ENCODE measurements around the gene CMTM7.
"Not testable (repeated sequence)": the region's sequence is repeated elsewhere in the genome, so short reads cannot be mapped to it uniquely, and the experiment has no call there.

CMTM7 gene

DNA sequence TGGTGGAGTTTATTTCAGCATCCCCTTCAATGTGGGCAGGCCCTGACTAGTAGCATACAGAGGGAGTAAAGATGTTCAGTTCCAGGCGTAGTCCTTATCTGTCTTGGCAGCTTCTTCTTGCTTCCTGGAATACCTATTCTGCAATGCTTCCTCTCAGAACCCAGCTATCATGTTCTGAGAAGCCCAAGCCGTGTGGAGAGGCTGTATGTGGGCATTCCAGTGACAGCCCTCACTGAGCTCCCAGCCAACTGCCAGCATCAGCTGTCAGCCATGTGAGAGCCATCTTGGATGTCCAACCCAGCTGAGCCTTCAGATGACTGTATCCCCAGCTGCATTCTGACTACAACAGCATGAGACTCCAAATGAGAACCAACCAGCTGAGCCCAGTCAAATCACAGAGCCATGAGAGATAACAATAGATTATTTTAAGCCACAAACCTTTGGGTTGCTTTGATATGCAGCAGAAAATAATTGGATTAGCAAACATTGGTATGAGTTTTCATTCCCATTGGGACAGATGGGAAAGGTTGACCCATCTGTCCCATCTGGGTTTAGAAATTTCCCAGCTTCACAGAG is 8.4 kb upstream of the CMTM7 start:
- no peak for DNase-seq

DNA sequence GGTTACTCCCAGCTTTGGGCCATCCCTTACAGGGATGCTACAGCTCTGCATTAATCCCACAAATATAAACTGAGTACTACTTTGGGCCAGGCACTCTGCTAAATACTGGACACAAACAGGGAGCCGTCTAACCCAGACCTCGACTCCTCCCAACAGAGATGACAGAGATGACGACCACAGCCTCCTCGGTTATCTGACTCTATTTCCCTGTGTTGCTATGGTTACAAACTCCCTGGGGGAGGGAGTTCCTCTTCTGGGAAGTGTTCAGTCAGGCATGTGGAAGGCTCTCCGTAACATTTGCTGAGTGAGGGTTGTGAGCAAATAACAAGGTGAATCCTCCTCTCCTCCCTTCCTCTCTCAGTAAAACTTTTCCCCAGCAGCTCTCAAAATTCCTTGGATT is 6.7 kb upstream of the CMTM7 start:
- DNase-seq = peak; percentile 56

DNA sequence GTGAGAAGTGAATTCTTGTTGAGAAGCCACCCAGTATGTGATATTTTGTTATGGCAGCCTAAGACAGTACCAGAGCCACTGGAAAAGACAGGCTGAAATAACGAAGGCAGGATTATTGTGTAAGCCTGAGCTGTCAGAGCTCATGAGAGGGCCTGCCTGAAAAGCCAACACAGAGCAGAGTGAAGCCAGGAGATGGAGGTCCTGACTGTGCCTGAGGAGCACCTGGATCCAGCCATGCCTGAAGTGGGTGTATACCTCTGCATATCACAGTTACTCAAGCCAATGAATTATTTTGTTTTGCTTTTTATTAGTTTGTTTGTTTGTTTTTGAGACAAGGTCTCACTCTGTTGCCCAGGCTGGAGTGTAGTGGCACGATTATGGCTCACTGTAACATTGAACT is 4.1 kb upstream of the CMTM7 start:
- DNase-seq = no peak

DNA sequence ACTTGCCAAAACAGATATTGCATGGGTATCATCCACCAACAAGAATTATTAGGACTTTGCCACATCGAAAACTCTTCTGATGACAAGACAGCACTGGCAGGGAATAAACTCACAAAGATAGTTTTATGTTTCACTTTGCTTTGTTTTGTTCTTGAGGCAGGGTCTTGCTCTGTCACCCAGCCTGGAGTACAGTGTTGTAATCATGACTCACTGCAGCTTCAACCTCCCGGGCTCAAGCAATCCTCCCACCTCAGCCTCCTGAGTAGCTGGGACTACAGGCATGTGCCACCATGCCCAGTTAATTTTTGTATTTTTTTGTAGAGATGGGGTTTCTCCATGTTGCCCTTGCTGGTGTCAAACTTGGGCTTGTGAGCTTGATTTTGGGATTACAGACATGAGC is 2.1 kb upstream of the CMTM7 start:
- DNase-seq = not testable (repeated sequence)

DNA sequence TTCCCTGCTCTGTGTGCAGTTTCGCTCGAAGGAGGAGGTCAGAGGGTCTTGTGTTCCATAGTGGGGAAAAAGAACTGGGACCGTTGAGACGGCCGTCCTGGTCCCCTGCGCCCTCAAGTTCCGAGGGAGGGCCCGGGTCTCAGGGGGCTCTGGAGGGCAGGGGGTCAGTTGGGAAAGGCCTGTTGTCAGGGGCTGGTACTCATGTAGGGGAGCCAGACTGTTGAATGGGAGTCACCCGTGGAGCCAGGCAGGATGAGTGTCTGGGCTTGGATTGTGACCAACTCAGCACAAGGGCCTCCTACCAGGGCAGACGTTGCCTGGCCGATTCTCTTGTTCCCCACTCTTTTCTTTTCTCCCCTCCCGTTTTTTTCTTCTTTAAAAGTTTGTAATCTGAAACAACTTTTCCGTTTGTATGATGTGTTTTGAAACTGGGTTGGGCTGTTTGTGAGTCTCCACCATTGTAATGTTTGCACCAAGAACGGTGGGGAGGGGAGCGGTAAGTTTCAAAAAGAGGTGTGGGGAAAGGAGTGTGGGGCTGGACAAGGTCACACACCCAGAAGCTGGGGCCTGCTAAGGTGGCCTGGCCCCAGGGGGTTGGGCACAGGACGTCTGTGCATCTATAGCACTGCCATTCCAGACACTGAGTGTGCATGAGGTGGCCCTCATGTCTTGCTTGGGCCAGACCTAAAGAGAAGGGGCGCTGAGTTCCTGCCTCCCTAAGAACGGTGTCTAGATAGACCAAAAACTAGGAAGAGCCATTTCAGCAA is 1.1 kb downstream of the CMTM7 start:
- peak; percentile 69 for DNase-seq

DNA sequence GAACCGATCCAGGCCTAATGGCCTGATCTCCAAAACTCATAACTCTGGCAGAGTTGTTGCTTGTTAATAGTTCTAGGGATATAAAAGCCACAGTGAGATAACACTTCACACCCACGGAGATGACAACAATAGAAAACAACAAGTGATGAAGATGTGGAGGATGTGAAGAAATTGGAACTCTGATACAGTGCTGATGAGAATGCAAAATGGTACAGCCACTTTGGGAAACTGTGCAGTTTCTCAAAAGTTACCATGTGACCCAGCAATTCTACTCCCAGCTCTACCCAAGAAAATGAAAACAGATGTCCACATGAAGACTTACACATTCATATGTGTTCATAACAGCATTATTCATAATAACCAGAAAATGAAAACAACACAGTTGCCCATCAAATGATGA is 3.8 kb downstream of the CMTM7 start:
- DNase-seq = no peak

DNA sequence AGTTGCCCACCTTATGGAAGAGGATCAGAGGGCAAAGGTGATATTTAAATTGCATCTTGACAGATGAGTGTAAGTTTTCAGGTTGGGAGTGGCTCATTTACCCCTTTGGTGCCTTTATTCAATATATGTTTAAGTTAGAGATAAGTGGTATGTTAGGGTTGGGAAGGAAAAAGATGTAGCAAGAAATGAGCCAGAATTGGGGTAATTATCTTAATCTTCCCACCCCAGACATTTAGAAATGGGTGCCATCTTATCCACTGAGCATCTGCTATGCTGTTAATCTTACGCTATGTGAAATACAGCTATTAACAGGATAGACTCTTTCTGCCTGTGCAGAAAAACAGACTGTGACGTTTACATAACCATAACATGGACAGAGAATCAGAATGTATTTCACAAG is 6.3 kb downstream of the CMTM7 start:
- DNase-seq = no peak

DNA sequence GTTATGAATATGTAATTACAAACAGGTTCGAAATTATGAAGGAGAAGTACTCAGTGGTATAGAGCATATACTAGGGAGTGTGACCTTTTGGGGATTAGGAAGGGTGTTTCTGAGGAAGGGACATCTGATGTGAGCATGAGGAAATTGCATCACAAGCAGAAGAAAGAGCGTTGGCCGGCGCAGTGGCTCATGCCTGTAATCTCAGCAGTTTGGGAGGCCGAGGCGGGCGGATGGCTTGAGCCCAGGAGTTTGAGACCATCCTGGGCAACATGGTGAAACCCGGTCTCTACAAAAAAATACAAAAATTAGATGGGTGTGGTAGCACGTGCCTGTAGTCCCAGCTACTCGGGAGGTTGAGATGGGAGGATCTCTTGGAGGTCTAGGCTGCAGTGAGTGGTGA is 6.9 kb downstream of the CMTM7 start:
- no peak for DNase-seq

DNA sequence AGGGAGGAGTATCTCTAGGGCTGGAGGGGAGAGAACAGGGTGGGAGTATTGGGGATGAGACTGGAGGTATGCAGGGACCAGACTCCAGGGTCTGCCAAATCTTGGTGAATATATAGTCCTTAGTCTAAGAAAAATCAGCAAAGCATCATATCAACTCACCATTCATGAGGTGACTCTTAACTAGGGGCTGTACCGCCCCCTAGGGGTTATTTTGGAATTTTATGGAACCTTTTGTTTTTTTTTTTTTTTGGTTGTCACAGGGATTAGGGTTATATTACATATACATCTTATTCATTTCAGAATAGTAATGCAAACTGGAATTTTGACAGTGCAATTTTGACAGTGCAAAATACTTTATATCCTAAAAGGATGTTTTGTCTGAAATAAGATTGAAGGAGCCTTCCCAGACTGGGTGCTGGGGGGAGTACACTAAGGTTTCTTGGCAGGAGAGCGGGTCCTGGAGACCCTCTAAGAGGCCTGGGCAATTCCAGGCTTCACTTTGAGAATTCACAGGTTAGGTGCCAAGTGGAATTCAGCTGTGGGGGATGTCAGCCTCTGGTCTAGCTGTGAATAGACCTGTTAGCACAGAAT is 7.5 kb downstream of the CMTM7 start:
- DNase-seq = no peak

DNA sequence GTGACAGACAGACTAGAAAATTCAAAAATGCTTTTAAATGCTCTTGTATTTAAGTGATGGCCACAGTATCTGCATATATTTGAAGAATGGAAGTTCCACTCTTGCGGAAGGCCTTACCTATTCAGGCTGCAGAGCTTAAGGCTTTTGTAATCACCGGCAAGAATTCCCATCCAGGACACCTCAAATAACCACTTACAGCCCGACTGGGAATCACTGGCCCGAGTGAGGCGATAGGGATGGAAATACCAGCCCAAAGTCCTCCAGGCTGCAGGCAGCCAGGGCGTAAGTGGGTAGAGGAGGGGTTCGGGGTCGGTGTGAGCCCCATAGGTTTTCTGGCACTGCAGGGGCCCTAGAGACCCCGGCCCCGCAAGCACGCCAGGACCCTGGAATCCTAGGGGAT is 9.5 kb downstream of the CMTM7 start:
- DNase-seq = no peak

DNA sequence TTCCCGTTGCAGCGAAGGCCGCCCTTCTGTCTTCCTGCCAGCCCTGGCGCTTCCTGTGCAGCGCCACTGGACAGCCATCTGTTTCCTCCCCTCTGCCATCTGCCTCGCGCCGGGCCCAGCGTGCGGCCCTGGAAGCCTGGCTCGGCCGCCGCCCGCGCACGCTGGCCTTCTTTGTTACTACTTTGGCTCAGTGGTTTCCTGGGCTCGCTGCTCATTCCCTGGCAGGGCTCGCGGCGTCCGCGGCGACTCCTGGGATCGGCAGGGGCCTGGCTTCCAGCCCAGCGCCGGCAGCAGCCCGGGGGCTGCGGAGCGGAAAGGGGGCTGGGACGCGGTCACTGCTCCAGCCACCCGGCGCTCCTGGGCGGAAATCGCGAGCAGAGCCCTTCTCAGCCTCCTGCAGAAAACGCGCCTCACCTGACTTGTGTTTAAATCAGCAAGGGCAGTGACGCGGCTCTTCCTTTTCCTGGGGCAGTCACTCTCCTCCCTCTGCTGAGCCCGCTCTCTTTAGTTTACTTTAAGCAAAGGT is 10.0 kb downstream of the CMTM7 start:
- DNase-seq = peak; percentile 86

DNA sequence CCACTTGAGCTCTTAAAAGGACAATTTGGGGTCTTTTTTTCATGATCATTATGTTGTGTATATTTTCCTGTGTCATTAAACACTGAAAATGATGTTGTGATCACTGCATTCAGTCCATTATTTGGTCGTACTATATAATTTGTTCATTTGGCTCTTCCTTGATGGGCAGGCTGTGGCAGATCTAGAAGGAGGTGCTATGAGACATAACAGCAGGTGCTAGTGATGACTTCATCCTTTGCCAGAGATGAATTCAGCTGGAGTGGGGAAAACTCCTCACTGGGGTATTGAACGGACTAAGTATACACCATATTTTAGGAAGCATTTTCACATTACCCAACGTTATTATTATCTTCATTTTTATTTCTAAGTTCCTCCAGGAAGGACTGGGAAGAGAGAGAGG is 12.0 kb downstream of the CMTM7 start:
- no peak for DNase-seq

DNA sequence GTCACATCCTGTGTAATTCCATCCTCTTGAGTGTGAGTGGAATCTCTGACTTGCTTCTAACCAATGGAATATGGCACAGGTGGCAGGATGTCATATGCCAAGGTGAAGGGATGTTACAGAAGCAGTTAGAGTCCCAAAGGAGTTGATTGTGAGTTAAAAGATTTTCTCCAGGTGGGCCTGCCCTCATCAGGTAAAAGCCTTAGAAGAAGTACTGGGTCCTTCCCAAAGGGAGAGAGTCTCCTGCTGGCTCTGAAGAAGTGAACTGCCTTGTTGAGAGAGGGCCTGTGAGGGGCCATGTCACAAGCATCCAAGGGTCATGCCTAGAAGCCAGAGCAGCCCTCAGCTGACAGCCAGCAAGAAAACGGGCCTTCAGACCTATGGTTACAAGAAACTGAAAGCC is 13.1 kb downstream of the CMTM7 start:
- no peak for DNase-seq

DNA sequence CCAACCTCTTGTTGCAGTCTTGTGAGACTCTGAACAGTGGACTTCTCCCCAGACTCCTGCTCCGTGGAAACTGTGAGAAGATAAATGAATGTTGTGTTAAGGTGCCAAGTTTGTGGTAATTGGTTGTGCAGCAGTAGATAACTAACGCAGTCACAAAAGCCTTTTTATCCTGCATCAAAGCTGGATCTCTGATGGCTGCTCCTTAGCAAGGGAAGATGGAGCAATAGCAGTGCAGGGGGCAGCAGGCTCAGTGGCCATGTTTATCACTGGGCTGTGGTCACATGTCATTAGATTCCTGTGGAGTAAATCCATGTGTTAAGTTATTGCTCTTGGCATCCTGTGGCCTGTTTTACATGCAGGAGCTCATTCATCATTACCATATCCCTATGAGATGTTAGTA is 13.5 kb downstream of the CMTM7 start:
- no peak for DNase-seq

DNA sequence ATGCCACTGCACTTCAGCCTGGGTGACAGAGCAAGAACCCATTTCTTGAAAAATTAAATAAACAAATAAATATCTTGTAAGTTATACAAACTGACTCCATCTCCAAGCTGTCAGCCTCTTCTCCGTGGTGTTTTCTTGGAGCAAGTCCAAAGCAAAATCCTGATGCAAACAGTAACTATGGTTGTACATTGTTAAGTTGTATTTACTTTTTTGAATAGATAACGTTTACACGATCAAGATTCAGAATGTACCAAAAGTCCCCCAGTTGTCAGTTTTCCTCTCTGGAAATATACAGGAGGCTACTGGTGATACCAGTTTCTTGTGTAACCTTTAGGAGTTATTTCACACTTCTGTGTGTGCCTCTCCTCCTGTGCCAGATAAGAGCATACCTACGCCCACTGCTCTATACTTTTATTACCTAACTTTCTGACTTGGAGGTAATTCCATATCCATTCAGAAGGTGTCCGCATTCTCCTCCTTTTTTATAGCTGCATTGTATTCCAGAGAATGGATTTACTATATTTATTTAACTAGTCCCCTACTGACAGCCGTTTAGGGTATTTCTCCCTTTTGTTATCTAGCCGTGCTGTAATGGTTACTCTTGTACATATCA is 14.2 kb downstream of the CMTM7 start:
- DNase-seq = no peak

DNA sequence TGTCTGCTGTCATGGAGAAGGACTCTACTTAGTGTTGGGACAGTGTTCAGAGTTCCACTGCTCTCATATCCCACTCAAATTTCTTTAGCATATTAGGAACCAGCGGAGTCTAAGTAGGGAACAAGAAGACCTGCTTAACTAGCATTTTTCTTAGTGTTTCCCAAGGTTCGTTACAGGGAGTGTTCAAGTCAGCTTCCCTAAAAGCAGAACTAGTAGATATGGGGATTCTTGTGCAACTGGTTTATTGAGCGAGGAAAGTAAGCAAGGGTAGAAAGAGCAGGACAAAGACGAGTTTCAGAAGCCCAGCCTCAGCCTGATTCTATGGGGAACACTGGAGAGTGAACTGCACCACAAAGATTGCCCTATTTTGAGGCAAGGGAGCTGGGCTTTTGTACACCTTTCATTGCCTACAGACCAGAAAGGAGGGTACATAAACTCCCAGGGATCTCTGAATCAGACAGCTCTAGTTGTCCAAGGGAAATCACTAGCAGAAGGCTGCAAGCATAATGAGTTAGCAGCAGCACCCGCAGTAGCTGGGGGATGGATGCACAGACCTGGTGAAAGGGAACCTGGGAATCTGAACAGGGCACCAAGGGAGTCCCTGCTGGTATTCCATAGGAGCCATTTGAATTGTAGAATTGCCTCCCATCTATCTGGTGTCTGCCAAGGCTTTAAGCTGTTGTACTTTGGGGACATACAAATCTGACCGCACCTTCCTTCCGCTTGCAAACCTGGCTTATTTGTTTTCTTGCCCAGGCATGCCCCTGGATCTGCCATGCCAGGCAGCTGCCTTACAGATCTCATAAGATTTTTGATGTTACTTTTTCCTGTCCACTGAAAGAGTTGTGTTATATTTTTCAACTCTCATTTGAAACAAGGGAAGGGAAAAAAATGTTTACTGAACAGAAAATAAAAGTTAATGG is 15.1 kb downstream of the CMTM7 start:
- DNase-seq = no peak

DNA sequence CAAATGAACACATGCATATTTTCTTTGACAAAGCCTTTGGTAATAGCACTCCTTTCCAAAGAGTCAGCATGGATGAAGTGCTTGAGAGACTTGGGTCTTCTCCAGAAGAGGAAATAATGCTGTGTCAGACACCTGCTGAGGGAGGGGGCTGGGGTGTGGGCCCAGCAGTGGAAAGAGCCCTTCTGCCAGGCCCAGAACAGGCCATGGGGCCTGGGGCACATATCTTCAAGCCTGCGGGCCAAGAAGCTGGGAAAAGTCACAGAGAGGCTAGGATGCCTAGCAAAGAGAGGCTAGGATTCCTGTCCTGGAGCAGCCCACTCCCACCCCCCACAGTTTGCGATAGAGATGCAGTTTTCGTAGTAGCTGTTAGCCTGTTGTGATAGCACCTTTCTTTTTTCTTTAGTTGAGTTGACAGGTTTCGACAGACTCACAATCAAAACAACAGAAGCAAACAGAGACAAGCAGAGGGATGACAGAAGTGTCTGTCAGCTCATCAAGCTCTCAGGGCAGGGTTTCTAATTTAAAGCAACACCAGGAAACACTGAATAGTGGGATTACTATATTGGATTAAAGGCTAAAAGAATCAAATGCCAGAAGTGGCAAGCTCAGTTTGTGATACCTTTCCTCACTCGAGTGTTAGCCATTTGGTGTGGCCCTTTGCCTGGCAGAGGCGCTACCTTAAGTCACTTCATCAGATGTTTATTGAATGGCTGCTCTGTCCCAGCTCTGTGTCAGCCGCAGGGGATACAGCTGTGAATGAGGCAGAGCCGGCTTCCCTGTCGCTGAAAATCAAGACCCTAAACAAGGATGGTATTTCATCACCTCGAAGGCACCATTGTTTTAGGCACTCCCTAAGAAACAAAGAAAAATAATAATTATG is 19.0 kb downstream of the CMTM7 start:
- DNase-seq = no peak

DNA sequence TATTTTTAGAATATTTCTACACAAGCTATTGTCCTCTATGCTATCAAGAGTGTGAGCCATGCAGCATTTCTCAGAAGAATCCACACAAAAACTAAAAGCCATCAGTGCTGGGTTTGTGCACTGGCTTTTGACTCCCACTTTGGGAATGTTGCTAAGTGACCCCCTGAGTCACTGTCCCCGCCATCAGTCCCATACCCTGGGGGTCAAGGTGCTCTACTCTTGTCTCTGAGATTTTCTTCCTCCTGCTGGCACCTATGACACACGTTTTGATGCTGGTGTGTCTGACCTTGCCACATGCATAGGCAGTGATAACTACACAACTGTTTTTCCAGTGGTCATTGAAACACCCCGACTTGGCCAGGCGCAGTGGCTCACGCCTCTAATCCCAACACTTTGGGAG is 19.8 kb downstream of the CMTM7 start:
- DNase-seq = no peak

DNA sequence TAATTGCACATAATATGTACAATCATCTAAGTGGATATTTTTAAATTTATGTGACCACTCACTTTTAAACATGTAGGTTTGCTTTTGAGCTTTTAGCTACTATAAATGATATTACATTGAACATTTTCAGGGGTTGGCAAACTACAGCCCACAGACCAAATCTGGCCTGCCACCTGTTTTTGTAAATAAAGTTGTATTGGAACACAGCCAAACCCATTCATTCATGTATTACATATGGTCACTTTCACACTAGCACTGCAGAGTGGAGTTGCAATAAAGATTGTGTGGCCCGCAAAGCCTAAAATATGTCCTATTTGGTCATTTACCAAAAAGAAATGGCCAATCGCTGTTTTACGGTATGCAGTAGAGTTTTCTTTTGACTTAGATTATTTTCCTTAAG is 21.2 kb downstream of the CMTM7 start:
- DNase-seq = no peak

DNA sequence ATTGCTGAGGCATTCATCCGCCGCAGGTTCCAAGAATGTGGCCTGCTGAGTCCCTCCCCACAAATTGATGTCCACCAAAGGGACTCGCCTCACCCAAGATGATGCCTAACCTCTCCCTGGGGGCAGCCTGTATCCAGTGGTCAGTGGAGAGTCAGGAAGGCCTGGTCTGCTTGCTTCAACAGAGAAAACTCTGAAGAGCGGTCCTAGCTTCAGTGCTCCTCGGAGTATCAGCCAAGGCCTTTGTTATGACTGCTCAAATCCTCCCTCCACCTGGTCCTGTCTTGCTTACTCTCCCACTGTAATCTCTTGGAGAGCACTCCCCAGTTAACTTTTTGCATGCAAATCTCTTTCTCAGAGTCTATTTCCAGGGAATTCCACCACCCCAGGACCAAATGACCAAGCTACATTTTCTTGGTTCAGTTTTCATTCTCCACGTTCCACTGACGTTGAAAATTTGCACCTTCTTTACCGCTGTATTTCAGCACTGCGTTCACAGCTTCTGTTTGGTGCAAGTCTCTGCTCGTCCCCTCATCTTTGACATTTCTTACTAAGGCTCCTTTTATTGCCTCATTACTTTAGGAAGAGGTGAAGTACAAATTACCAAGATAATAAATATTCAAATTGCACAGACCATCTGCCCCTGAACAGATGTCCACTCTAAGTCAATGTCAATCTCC is 22.3 kb downstream of the CMTM7 start:
- no peak for DNase-seq

All from left hindlimb (tissue), 1 donor.